GM21390 (cell line): ENCODE data around the gene TMEM14C.

Experiments
- ATAC-seq: cut with Tn5 transposase; IDR thresholded peaks from one replicate; pipeline ENCODE4 v1.9.1; 2021; ENCODE audit not compliant: unreplicated experiment

TMEM14C gene

GRCh38 chr6:10759312-10759839, 36.5 kb downstream of the TMEM14C start:
- no peak for ATAC-seq

GRCh38 chr6:10759884-10760329, 37.0 kb downstream of the TMEM14C start:
- no peak for ATAC-seq

DNA sequence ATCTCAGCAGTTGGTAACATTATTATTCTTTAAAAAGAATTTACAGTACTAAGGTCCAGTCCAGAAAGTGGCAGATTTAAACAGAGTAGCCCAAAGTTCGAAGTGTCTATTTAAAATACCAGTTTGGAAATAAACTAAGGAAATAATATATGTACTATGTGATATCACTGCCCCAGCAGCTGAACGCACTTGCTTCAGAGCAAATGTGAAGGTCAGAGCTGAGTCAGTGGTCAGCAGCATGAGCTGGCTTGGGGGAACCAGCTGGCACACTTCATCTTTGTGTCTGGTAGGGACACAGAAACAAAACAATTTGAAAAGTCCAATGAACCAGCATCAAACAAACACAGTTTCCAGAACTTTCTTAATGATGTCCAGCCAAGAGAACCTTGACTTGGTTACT, 40.1 kb downstream of the TMEM14C start:
- ATAC-seq, result no peak

GRCh38 chr6:10769419-10769818, 46.5 kb downstream of the TMEM14C start:
- ATAC-seq, result no peak

DNA sequence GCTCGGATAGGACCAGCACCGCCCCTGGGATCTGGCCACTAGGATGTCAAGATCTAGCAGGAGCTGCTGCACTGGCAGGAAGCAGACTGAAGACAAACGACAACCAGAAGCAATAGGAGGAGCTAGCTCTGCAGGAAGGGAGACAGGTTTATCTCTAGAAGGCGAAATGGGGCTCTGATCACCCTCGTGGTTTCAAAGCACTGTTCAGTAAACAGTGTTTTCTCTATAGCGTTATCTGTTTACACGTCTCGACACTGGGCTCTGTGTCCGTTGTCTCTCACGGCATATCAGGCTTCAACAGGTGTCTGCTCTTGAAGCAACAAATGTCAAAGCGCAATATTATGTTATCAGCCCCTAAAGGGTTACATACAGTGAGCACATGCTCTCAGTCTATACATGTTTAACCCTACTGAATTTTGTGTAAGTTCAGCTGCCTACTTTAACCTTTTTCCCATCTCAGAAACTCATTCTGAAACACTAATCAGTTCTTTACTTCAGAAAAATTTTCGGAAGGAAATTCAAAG, 48.6 kb downstream of the TMEM14C start:
- no peak for ATAC-seq

DNA sequence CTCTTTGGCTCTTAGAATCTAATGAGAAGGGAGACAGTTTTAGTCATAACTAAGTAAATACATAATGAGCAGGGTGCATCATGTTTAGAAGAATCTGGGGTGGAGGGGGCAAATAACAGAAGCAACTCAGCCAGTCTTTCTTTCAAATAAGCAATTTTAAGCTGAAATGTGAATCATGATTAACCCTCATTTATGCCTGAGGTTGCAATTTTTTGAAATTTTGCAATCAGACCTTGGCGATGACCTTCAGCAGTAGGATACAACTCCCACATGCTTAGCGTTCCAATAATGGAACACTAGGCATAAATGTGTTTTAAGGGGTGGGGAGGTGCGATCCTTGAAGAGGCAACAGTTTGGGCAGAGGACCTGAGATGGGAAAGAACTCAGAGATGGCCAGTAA, 55.4 kb downstream of the TMEM14C start:
- ATAC-seq, result no peak

GRCh38 chr6:10779076-10779475, 56.2 kb downstream of the TMEM14C start:
- no peak for ATAC-seq
